Bronchial epithelial cell (primary cell): ENCODE data around the gene ZCCHC8. TPM values are rescaled to one million over a fixed set of nuclear protein-coding genes. Genes with fewer than 3 reads are reported as not detected.
"Not testable (repeated sequence)": the region's sequence is repeated elsewhere in the genome, so short reads cannot be mapped to it uniquely, and the experiment has no call there.

ENCODE experiments used
- DNase-seq: peaks from one replicate; pipeline ENCODE4 v3.0.0-alpha.2; 2010; ENCODE audit warnings: low read depth
- FAIRE-seq: peaks from 2 replicates; lab custom pipeline; 2011; peaks lifted over from hg19 to GRCh38; lab: Jason Lieb, UNC
- H3K27me3 ChIP-seq: 2 replicates; pipeline ENCODE4 v1.5.1; 2011; ENCODE audit warnings: low read length; ENCODE audit not compliant: control insufficient read depth, insufficient read depth
- H3K36me3 ChIP-seq: 2 replicates; pipeline ENCODE4 v1.5.1; 2011; ENCODE audit warnings: low read length; ENCODE audit not compliant: control insufficient read depth, insufficient read depth
- H3K4me3 ChIP-seq: 2 replicates; pipeline ENCODE4 v1.5.1; 2011; ENCODE audit warnings: mild to moderate bottlenecking, low read depth, low read length, control low read depth
- total RNA-seq: library from RNA; depleted of rRNA; stranded (reverse); fragments of >200 nt; gene quantifications from 2 replicates; pipeline ENCODE4 v1.2.1, GENCODE V29; 2014
- TF ChIP-seq, protein P1 (sequence below): IDR thresholded peaks from 2 replicates; pipeline ENCODE4 v1.5.1; 2011; ENCODE audit warnings: mild to moderate bottlenecking, moderate library complexity, low read length, control low read depth, inconsistent platforms; ENCODE audit not compliant: insufficient read depth, severe bottlenecking

Gene ZCCHC8
- total RNA-seq, 1 donor from 2014 or later: 12.9 TPM

DNA sequence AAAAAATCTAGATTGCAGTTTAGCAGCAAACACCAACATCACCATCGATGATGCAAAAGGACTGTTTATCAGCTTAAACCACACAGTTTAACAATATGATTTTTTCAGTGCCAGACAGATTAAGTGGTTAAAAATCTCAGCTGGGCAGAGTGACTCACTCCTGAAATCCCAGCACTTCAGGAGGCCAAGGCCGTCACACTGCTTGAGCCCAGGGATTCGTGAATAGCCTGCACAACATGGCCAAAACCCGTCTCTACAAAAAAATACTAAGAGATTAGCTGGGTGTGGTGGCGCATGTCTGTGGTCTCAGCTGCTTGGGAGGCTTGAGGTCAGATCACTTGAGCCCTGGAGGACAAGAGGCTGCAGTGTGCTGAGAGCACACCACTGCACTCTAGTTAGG lies 17.1 kb upstream of the ZCCHC8 start:
- no peak overlapping the region for H3K4me3 ChIP-seq
- FAIRE-seq (no peak), DNase-seq (no peak)
- peaks cover 31% of the 10 kb centered on the region for H3K36me3 ChIP-seq
- TF ChIP-seq, protein P1, sequence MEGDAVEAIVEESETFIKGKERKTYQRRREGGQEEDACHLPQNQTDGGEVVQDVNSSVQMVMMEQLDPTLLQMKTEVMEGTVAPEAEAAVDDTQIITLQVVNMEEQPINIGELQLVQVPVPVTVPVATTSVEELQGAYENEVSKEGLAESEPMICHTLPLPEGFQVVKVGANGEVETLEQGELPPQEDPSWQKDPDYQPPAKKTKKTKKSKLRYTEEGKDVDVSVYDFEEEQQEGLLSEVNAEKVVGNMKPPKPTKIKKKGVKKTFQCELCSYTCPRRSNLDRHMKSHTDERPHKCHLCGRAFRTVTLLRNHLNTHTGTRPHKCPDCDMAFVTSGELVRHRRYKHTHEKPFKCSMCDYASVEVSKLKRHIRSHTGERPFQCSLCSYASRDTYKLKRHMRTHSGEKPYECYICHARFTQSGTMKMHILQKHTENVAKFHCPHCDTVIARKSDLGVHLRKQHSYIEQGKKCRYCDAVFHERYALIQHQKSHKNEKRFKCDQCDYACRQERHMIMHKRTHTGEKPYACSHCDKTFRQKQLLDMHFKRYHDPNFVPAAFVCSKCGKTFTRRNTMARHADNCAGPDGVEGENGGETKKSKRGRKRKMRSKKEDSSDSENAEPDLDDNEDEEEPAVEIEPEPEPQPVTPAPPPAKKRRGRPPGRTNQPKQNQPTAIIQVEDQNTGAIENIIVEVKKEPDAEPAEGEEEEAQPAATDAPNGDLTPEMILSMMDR: no peak
- no peaks in the 10 kb centered on the region for H3K27me3 ChIP-seq

DNA sequence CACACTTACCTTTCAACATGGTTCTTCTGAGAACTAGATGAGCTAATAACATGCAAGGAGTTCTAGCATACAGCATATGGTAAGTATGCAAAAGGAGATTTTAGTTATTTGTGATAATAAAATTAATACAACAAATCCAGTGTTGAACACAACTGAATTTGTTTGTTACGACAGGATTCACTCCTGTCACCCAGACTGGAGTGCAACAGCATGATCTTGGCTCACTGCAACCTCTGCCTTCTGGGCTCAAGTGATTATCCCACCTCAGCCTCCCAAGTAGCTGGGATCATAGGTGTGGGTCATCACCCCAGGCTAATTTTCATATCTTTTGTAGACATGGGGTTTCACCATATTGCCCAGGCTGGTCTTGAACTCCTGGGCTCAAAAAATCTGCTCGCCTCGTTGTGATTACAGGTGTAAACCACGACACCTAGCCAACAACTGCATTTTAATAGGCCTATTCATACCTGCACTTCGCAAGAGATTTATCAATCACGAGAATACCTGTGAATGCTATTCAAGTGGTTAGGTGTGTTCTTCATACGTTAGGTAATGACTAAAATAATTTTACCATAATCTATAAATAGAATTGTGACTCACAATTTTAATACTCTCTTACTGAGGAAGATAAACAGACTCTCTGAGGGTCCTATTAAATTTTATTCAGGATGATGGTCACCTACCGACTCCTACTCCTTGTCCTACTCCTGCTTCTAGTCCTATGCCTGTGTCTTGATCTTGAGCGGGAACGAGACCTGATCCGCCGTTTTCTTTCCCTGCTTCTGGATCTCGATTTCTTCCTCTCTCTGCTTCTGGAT lies 16.0 kb upstream of the ZCCHC8 start:
- Histone ChIP-seq H3K4me3 (no peak overlapping the region), H3K36me3 (peaks cover 28% of the 10 kb centered on the region), H3K27me3 (no peaks in the 10 kb centered on the region)
- FAIRE-seq: no peak
- TF ChIP-seq, protein P1: no peak
- no peak for DNase-seq

DNA sequence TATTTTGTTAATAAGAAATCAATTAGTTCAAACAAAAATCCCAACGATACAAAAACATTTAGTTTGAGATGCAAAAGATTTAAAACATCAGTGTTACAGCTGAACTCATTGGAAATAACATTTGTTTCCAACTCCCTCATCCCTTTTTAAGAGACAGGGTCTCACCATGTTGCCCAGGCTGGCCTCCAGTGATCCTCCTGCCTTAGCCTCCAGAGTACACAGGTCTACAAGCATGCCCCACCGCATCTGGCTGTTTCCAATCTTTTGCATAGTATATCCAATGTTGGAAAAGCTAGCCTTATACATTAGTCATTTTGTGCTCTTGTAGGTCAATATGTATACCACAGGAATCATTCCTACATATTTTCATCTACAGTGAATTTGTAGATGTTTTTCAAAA lies 14.5 kb upstream of the ZCCHC8 start:
- no peak overlapping the region for H3K4me3 ChIP-seq
- DNase-seq: no peak
- peaks cover 21% of the 10 kb centered on the region for H3K36me3 ChIP-seq
- no peak for FAIRE-seq
- TF ChIP-seq, protein P1: no peak
- no peaks in the 10 kb centered on the region for H3K27me3 ChIP-seq

DNA sequence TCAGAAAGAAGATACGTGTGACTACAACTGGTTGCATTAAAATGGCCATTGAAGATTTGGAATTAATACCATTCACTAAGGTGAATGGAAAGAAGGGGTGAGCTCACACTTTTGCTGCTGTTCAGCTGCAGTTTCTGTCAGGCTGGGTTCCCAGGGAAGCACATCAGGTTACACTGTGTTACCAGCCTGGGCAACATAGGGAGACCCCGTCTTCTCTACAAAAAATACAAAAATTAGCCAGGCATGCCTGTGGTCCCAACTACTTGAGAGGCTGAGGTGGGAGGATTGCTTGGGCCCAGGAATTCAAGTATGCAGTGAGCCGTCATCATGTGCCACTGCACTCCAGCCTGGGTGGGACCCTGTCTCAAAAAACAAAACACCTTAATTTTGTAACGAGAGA lies 12.9 kb upstream of the ZCCHC8 start:
- no peaks in the 10 kb centered on the region for H3K27me3 ChIP-seq
- peaks cover 22% of the 10 kb centered on the region for H3K36me3 ChIP-seq
- DNase-seq: no peak
- H3K4me3 ChIP-seq: no peak overlapping the region
- FAIRE-seq: no peak
- TF ChIP-seq, protein P1: no peak

DNA sequence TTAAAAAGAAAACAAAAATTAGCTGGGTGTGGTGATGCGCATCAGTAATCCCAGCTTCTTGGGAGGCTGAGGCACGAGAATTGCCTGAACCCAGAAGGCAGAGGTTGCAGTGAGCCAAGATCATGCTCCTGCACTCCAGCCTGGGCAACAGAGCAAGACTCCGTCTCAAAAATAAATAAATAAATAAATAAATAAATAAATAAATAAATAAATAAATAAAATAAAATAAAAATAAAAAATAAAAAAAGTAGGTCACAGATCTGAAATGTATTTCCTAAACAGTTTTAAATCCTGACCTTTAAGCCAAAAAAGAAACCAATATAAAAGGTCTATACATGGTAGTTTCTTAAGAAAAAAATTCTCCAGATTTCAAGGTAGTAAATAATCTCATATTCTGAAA lies 12.3 kb upstream of the ZCCHC8 start:
- not testable (repeated sequence) for DNase-seq, FAIRE-seq

DNA sequence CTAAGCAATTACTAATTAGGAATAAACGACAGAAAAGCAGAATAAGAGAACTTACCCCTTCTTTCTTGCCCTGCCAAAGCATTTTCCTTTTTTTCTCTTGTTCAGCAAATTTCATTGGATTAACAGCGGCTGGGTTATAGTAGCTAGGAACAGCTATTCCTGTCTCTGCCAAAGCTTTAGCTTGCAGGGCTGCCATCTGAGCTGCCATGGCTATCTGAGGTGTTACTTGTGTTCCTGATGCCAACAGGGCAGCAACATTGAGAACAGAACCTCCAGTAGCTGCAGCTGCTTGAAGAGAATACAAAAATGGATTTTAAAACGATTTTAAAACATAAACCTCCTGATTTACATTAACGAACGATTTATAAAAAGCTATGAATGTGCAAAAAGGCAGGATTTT lies 7.4 kb upstream of the ZCCHC8 start:
- no peak for FAIRE-seq
- H3K4me3 ChIP-seq: no peak overlapping the region

More for the DNA sequence above, 12.3 kb upstream of the ZCCHC8 start:
- H3K36me3 ChIP-seq: peaks cover 22% of the 10 kb centered on the region
- not testable (repeated sequence) for H3K27me3 ChIP-seq, H3K4me3 ChIP-seq

More for the DNA sequence above, 7.4 kb upstream of the ZCCHC8 start:
- Histone ChIP-seq H3K36me3 (peaks cover 18% of the 10 kb centered on the region), H3K27me3 (no peaks in the 10 kb centered on the region)
- TF ChIP-seq, protein P1: no peak
- DNase-seq: no peak
